ENCODE data around the gene PHLDB1.

Gene PHLDB1

GRCh38 chr11:118641397-118642019, 34.1 kb downstream of the PHLDB1 start:
- no peak for DNase-seq

GRCh38 chr11:118643142-118643994, 36.0 kb downstream of the PHLDB1 start:
- DNase-seq: no peak

DNA sequence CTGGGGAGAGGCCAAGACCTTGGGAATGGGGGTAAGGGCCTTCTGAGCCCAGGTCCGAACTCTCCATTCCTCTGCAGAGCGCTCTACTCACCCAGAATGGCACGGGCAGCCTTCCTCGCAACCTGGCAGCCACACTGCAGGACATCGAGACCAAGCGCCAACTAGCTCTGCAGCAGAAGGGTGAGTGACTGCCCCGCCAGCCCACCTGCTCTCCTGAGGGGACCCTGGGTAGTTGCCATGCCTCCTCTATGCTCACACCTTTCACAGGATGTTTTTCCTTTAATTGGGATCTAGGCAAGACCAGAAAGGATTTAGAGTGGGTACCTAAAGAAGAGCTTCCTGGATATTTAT, 36.6 kb downstream of the PHLDB1 start:
- DNase-seq: no peak

GRCh38 chr11:118644496-118644895, 37.1 kb downstream of the PHLDB1 start:
- DNase-seq: no peak

DNA sequence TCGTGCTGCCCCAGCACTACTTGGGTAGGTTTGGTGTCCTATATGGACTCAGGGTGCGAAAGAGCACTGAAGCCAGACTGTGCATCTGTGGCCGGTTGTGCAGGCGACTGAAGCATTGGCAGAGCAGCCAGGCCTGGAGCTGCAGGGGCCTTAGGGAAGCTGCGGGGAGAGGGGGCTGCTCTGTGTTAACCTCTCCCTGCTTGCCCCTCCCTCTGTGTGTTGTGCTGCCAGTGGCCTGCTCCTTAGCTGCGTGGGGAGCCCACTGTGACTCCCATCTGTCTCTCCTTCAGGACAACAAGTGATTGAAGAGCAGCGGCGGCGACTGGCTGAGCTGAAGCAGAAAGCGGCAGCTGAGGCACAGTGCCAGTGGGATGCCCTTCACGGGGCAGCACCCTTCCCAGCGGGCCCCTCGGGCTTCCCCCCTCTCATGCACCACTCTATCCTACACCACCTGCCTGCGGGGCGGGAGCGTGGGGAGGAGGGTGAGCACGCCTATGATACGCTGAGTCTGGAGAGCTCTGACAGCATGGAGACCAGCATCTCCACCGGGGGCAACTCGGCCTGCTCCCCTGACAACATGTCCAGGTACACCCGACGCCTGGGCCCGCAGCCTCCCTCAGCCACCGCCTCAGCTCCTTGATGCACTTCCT, 37.8 kb downstream of the PHLDB1 start:
- DNase-seq: no peak

DNA sequence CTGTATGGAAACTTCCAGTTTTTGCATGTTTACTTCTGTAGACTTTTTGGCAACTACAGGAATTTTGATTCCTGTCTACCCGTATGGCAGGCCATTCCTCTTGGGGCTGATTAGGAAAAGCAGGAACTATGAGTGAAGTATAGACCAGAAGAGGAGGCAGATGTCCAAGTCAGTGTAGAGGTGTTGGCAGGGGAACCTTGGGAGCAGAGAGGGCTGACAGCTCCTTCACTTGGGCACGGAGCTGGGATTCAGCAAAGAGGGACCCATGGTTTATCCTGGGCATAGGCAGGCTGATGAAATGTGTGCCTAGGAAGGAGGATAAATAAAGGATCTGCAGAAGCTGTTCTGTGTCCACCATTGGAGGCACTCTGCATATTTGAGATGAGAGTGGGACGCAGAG, 39.0 kb downstream of the PHLDB1 start:
- no peak for DNase-seq

DNA sequence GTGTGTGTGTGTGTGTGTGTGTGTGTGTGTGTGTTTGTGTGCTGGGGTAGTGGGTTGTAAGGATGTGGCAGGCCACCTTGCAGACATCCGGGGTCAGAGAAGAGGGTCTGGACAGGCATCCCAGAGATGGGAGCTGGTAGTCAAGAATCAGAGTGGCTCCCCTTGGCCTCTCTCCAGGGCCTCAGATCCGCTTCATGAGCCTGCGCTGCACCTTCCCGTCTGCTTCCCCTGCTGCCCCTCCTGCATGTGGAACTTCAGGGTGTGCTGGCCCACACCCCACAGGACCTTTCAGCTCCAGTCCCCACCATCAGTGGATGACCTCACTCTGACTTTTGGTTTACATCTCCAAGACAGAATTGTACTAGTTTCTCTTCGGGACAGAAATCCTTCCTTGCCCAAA, 40.9 kb downstream of the PHLDB1 start:
- no peak for DNase-seq

DNA sequence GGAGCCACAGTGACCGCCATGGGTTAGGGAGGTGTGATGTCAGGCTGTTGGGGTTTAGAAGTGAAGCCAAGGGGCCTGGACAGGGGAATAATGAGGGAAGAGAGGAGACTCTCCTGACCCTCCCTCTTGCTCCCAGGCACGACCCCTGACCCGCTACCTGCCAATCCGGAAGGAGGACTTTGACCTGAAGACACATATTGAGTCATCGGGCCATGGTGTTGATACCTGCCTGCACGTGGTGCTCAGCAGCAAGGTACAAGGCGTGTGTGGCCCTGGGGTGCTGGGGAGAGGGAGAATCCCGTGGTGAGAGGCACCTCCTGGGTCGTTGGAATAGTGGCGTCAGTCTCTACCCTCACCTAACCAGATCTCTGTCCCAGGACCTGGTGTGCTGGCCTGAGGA, 42.5 kb downstream of the PHLDB1 start:
- no peak for DNase-seq

DNA sequence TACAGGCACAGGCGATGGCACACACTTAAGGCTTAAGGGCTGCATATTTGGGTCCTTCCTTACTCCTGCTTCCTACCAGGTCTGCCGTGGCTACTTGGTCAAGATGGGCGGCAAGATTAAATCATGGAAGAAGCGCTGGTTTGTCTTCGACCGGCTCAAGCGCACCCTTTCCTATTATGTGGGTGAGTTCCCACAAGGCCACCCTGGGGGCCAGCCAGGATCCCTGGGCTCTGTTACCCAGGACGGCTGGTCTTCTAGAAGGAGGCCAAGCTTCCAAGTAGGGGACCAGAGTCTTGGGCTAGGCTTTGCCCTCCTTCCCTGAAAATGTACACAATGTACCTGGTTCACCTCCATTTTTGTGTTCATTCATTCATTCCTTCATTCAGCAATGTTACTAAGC, 43.0 kb downstream of the PHLDB1 start:
- DNase-seq: no peak

DNA sequence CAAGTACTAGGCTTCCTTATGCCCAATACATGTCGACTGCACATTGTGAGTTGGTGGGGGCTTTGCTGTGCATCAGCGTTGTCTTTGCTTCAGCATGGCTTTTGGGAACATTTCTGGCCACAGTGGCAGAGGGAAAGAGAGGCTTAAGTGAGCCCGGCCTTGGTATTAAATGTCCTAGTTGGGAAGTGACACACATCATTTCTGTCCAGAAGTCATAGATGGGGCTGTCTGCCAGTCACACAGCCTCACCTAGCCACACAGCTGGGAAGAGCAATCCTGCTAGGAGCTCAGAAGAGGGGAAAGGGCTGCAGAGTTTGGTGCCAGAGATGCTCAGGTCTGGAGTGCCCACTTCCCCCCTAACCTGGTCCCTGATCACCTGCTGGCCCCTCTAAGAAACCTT, 44.4 kb downstream of the PHLDB1 start:
- DNase-seq: no peak

GRCh38 chr11:118652681-118653181, 45.3 kb downstream of the PHLDB1 start:
- DNase-seq: no peak

- no peak for DNase-seq
Measured at GRCh38 chr11:118653684-118654390, 46.4 kb downstream of the PHLDB1 start.

DNA sequence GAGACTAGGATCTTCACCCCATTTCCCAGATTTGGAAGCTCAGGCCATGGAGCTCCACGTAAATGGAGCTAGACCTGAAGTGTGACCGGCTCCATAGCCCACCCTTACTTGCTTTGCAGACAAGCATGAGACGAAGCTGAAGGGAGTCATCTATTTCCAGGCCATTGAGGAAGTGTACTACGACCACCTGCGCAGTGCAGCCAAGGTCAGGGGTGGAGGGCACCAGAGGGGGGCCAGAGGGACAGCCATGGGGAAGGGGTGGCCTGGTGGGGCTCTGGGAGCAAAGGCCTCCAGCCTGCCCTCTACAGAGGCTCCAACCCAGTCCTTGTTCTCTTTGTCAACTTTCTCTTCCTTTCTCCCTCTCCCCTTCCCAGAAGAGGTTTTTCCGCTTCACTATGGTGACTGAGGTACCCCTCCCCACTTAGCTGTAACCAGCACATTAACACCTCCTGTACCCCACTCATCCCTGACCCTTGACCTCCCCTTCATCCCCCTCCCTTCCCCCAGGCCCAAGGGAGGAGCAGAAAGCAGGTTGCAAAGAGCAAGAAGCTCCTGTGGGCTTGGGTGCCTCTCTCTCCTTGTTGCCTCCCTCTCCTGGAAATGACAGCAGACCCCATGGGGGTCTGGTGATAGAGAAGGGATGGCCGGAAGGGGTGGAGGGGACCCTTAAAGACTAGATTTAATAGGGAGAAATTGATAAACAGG, 48.2 kb downstream of the PHLDB1 start:
- no peak for DNase-seq

- no peak for DNase-seq
Measured at GRCh38 chr11:118656563-118657165, 49.2 kb downstream of the PHLDB1 start.

- no peak for DNase-seq
Measured at GRCh38 chr11:118657238-118657637, 49.8 kb downstream of the PHLDB1 start.

GRCh38 chr11:118657709-118658428, 50.5 kb downstream of the PHLDB1 start:
- no peak for DNase-seq

- DNase-seq: no peak
Measured at GRCh38 chr11:118658429-118659313, 51.3 kb downstream of the PHLDB1 start.

DNA sequence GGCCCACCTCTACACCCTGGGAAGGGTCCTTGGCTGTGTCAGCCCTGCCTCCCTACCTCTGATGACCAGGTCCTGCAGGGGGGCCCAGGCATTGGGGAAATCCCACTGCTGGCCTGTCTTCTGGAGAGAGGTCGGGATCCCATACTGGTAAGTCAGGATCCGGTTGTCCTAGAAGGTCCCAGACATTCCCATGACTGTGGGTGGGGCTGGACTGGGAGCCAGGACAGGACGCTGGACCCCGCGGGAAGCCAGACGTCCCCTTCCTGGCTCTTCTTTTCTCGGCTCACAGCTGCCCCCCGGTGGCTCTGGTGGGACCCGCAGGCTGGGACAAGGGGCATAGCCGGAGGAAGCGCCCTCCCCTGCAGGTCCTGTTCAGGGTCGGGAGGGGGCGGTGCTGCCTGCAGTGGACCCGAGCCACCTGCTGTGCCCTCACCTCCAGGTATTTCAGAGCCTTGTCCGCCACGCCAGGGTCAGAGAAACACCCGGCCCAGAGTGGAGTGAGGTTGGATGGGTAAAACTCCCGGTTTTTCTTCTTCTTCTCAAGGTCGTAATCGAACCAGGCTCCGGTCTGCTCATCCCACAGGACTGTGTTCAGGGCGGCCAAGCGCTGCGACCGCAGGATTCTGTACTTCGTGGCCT, 52.0 kb downstream of the PHLDB1 start:
- DNase-seq: peak; percentile 23

DNA sequence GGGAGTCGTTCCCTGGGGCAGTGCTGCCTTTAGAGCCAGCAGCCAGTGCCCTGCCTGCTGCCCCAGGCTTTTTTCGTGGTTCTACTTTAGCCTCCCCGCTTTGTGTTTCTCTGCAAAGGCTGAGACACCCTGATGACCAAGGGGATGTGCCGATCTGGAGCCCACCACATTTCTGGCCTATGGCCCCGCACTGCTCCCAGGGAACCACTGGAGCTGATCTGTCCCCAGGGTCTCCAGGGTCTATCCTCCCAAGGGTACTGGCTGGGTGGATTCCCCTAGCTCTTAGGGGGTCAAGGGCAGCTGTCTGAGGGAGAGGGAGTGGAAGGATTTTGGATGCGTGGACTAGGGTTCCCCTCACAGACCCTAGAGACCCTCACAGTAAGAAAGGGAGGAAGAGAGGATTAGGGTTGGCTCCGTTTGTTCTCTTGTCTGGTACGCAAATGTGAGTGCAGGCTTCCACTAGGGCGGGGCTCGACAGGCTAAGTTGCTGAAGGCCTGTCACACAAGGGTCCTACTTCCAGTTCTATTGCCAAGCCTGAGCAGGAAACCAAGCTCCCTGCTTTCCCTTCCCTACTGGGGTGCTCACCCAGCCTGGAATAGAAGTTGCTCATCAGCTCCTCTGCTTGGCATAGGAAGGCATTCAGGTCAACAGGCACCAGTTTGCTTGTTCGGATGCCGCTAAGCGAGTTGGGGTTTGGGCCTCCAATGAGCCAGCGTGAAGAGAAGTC, 52.7 kb downstream of the PHLDB1 start:
- DNase-seq: no peak
